Endothelial cell (in vitro differentiated cells): ENCODE measurements around the gene UROC1. TPM values are rescaled to one million over a fixed set of nuclear protein-coding genes. Genes with fewer than 3 reads are reported as not detected.

Experiments used
- DNase-seq: peaks from one replicate; pipeline ENCODE4 v3.0.0; 2021; ENCODE audit warnings: low spot score
- H3K27ac Mint-ChIP-seq: one replicate; pipeline ENCODE4 v1.8.0; 2021; ENCODE audit warnings: mixed read lengths, inconsistent platforms; ENCODE audit not compliant: unreplicated experiment
- H3K27me3 Mint-ChIP-seq: one replicate; pipeline ENCODE4 v1.8.0; 2021; ENCODE audit warnings: mild to moderate bottlenecking, moderate library complexity, mixed read lengths, inconsistent platforms; ENCODE audit not compliant: unreplicated experiment
- H3K36me3 Mint-ChIP-seq: one replicate; pipeline ENCODE4 v1.8.0; 2021; ENCODE audit warnings: mild to moderate bottlenecking, low read depth, mixed read lengths, inconsistent platforms; ENCODE audit not compliant: unreplicated experiment
- H3K4me1 Mint-ChIP-seq: one replicate; pipeline ENCODE4 v1.8.0; 2021; ENCODE audit warnings: mild to moderate bottlenecking, mixed read lengths, inconsistent platforms; ENCODE audit not compliant: unreplicated experiment
- H3K4me3 Mint-ChIP-seq: one replicate; pipeline ENCODE4 v1.8.0; 2021; ENCODE audit warnings: mild to moderate bottlenecking, mixed read lengths, inconsistent platforms; ENCODE audit not compliant: unreplicated experiment
- H3K9me3 Mint-ChIP-seq: one replicate; pipeline ENCODE4 v1.8.0; 2021; ENCODE audit warnings: mixed read lengths, inconsistent platforms; ENCODE audit not compliant: unreplicated experiment
- total RNA-seq: library from RNA; stranded (reverse); fragmentation: NEBNext Ultra II Directional; extraction: Animal tissue kit (Norgen Biotek cat#: 25700); gene quantifications from one replicate; pipeline ENCODE4 v1.2.1, GENCODE V29; 2021; ENCODE audit not compliant: unreplicated experiment
- TF ChIP-seq, protein P1 (sequence below): fragments of 200-600 bp; sonication (generic); IDR thresholded peaks from one replicate; pipeline ENCODE4 v1.5.0; 2021; ENCODE audit warnings: antibody characterized with exemption; ENCODE audit not compliant: unreplicated experiment

Gene UROC1
- total RNA-seq, 1 donor from 2014 or later = not detected

DNA sequence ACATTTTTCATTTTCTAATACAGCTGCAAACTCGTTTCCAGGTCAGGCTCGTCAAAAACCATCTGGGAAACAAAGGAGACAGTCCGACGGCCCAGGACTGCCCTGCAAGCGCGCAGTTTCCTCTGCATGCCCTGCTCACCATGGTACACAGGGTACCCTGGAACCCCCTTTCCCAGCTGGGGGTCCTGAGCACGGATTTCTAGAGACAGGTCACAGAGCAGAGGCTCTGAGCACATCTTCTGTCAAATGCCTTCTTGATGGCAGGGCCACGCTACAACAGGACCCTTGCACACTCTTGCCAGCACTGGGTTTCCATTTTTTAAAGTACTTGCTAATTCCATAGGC is 50.0 kb downstream of the UROC1 start:
- H3K4me3 Mint-ChIP-seq = no peak overlapping the region

DNA sequence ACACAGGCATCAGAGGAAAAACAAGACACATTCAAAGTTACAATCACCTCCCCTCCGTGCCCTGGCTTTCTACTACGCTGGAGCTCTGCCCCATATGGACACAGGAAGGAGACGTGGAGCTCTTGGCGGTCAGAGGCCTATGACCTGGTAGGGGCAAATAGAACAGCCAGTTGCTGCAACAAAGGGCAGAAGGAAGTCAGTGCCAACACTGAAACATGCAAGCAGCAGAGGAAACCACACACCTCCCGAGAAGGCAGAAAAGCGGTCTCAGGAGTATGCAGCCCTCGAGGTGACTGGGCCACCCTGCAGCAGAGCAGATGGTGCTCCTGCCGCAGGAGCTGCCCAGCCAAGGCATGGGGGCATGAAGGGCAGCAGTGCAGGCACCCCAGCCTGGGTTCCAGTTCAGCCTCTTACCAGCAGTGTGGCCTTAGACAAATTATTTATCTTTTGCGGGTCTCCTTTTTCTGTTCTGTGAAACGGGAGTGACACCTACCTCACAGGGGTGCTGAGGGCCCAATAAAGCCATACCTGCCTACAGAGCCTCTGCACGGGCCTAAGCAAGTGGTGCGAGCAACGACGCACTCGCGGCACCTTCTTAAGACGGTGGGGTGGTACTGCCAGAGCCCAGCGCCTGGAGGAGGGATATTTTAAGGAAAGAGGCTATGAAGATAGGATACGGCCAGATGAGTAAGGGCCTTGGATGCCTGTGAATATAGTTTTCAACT is 50.5 kb downstream of the UROC1 start:
- no peak overlapping the region for H3K27ac Mint-ChIP-seq
- no peaks in the 10 kb centered on the region for H3K9me3 Mint-ChIP-seq
- peaks cover 53% of the 10 kb centered on the region for H3K36me3 Mint-ChIP-seq
- H3K4me1 Mint-ChIP-seq = peaks cover 2% of the 10 kb centered on the region
- DNase-seq = no peak
- peaks cover 8% of the 10 kb centered on the region for H3K27me3 Mint-ChIP-seq
- H3K4me3 Mint-ChIP-seq = no peak overlapping the region
- TF ChIP-seq, protein P1, sequence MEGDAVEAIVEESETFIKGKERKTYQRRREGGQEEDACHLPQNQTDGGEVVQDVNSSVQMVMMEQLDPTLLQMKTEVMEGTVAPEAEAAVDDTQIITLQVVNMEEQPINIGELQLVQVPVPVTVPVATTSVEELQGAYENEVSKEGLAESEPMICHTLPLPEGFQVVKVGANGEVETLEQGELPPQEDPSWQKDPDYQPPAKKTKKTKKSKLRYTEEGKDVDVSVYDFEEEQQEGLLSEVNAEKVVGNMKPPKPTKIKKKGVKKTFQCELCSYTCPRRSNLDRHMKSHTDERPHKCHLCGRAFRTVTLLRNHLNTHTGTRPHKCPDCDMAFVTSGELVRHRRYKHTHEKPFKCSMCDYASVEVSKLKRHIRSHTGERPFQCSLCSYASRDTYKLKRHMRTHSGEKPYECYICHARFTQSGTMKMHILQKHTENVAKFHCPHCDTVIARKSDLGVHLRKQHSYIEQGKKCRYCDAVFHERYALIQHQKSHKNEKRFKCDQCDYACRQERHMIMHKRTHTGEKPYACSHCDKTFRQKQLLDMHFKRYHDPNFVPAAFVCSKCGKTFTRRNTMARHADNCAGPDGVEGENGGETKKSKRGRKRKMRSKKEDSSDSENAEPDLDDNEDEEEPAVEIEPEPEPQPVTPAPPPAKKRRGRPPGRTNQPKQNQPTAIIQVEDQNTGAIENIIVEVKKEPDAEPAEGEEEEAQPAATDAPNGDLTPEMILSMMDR = no peak

More for the DNA sequence above, 50.0 kb downstream of the UROC1 start:
- H3K9me3 Mint-ChIP-seq = no peaks in the 10 kb centered on the region
- no peak overlapping the region for H3K27ac Mint-ChIP-seq
- H3K27me3 Mint-ChIP-seq = peaks cover 10% of the 10 kb centered on the region
- H3K4me1 Mint-ChIP-seq = peaks cover 8% of the 10 kb centered on the region
- peaks cover 53% of the 10 kb centered on the region for H3K36me3 Mint-ChIP-seq
- TF ChIP-seq, protein P1 = no peak
- DNase-seq = no peak

DNA sequence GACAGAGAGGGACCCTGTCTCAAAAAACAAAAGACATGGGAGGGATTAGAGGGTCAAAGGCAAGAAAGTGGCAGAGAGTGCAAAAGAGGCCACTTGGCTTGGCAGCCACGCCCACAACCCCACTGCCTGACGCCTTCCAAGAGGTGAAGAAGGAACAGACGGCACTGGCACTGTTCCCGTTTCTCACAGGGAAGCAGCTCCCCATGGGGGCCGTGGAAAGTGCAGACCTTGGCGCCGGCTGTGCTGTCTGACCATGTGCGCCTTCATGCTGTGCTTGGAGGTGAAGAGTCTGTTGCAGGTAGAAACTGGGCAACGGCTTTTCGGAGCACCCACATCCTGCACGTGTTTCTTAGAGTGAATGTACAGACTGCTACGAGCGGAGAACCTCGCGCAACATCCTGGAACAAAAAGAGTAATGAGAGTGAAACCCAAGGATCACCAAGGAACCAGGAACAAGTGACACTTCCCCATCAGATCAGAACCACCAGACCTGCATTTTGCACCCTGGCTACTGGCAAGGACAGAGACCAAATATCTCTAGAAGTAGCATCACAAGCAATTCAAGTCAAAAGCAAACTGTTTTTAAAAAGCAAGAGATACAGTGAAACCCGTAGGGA is 51.5 kb downstream of the UROC1 start:
- TF ChIP-seq, protein P1 = no peak
- DNase-seq = no peak

DNA sequence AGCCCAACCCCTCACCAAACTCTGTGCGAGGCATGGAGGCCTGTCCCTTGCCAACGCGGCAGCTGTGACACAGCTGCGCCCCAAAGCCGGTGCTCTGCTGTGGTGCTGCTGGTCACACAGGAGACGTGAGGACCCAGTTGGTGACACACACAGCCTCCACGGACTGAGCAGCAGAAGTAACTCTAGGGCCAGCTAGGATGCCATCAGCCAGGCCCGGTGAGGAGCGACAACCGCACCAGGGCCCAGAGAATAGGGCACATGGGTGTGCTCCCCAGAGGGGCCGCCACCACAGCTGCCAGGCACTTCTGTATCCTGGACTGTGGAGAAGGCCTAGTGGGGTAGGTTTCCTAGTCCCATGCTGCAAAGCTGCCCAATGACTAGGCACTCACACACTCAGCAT is 52.6 kb downstream of the UROC1 start:
- DNase-seq = no peak
- TF ChIP-seq, protein P1 = no peak
- H3K27me3 Mint-ChIP-seq = peaks cover 7% of the 10 kb centered on the region
- H3K4me3 Mint-ChIP-seq = no peak overlapping the region
- H3K9me3 Mint-ChIP-seq = no peaks in the 10 kb centered on the region
- peaks cover 47% of the 10 kb centered on the region for H3K36me3 Mint-ChIP-seq
- no peak overlapping the region for H3K27ac Mint-ChIP-seq
- H3K4me1 Mint-ChIP-seq = peaks cover 2% of the 10 kb centered on the region

More for the DNA sequence above, 51.5 kb downstream of the UROC1 start:
- Mint-ChIP-seq H3K27me3 (peaks cover 8% of the 10 kb centered on the region), H3K4me1 (peaks cover 2% of the 10 kb centered on the region), H3K9me3 (no peaks in the 10 kb centered on the region), H3K27ac (no peak overlapping the region), H3K36me3 (peaks cover 56% of the 10 kb centered on the region), H3K4me3 (no peak overlapping the region)

DNA sequence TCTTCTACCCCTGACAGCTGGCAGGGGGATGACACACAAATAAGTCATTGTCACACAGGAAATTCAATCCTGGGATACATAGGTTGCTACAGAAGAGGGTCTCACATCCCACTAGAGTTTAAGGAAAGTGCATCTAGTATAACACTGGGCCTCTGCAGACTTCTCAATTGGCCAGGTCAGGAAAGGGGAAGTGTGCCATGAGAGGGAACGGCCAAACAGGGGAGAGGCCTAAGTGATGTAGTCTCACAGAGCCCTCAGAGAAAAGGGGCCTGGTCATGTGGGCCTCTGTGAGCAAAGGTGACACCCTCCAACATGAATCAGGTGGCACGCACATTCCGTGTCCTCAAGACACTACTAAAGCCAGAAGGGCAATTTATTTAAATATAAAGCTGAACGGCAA is 53.1 kb downstream of the UROC1 start:
- H3K4me3 Mint-ChIP-seq = no peak overlapping the region
- H3K27me3 Mint-ChIP-seq = peaks cover 4% of the 10 kb centered on the region
- H3K27ac Mint-ChIP-seq = no peak overlapping the region
- no peaks in the 10 kb centered on the region for H3K9me3 Mint-ChIP-seq
- no peak for DNase-seq
- TF ChIP-seq, protein P1 = no peak
- H3K4me1 Mint-ChIP-seq = peaks cover under 1% of the 10 kb centered on the region
- H3K36me3 Mint-ChIP-seq = peaks cover 42% of the 10 kb centered on the region
